HEK293 (cell line): ENCODE measurements around the gene MOK.

Experiments
- CTCF ChIA-PET: fragments of 350-600 bp; formaldehyde crosslinking; extraction: SDS; loops from one replicate; lab custom pipeline; 2021; ENCODE audit warnings: antibody characterized with exemption; lab: Yijun Ruan, JAX
- POLR2A ChIA-PET: fragments of 300-600 bp; formaldehyde crosslinking; extraction: SDS; loops from one replicate; lab custom pipeline; 2020; ENCODE audit warnings: antibody characterized with exemption, inconsistent platforms; lab: Yijun Ruan, JAX
- H3K27ac ChIP-seq: fragments of 200-500 bp; sonication (Bioruptor generic); 2 replicates; pipeline ENCODE4 v1.5.1; 2014; ENCODE audit warnings: low read depth, low read length, control low read depth, inconsistent platforms; ENCODE audit errors: extremely low read depth
- H3K36me3 ChIP-seq, 2 experiments: fragments of 200-500 bp in 1 of 2; sonication (Bioruptor generic) in 1 of 2; 1 replicate in 1 of 2; 2 replicates in 1 of 2; pipeline ENCODE4 v1.5.1; 2014 to 2017; ENCODE audit warnings: inconsistent platforms in 2 of 2, low read length in 2 of 2; ENCODE audit not compliant: control insufficient read depth in 2 of 2, insufficient read depth in 1 of 2
- H3K4me1 ChIP-seq: fragments of 200-500 bp; sonication (Bioruptor generic); 2 replicates; pipeline ENCODE4 v1.5.1; 2014; ENCODE audit warnings: mild to moderate bottlenecking, low read length, inconsistent platforms; ENCODE audit not compliant: control insufficient read depth, insufficient read depth
- H3K4me3 ChIP-seq: 2 replicates; pipeline ENCODE4 v1.5.1; 2011; ENCODE audit warnings: low read depth, mild to moderate bottlenecking, control low read depth, low read length, moderate library complexity
- H3K9me3 ChIP-seq: fragments of 200-500 bp; sonication (Bioruptor generic); 2 replicates; pipeline ENCODE4 v1.5.1; 2014; ENCODE audit warnings: low read depth, low read length, inconsistent platforms; ENCODE audit not compliant: control insufficient read depth, insufficient read depth
- BCL11B ChIP-seq: fragments of 450-650 bp; formaldehyde crosslinking; IDR thresholded peaks from 2 replicates; pipeline ENCODE4 v1.5.1; 2016; ENCODE audit warnings: low read depth, missing biosample characterization, missing genetic modification characterization
- KLF16 ChIP-seq: fragments of 450-650 bp; formaldehyde crosslinking; IDR thresholded peaks from 2 replicates; pipeline ENCODE4 v1.5.1; 2017; ENCODE audit warnings: missing biosample characterization, missing genetic modification characterization
- WT1 ChIP-seq: fragments of 450-650 bp; formaldehyde crosslinking; IDR thresholded peaks from 2 replicates; pipeline ENCODE4 v1.5.1; 2016; ENCODE audit warnings: missing biosample characterization, missing genetic modification characterization
- ZBTB1 ChIP-seq: fragments of 450-650 bp; formaldehyde crosslinking; IDR thresholded peaks from 2 replicates; pipeline ENCODE4 v1.5.1; 2016; ENCODE audit warnings: missing biosample characterization, missing genetic modification characterization
- ZFP3 ChIP-seq: fragments of 450-650 bp; formaldehyde crosslinking; IDR thresholded peaks from 2 replicates; pipeline ENCODE4 v1.5.1; 2016; ENCODE audit warnings: low read depth, missing biosample characterization, missing genetic modification characterization
- ZNF132 ChIP-seq: fragments of 450-650 bp; formaldehyde crosslinking; IDR thresholded peaks from 2 replicates; pipeline ENCODE4 v1.5.1; 2017; ENCODE audit warnings: missing biosample characterization, missing genetic modification characterization, borderline replicate concordance
- ZNF274 ChIP-seq, 2 experiments: fragments of 200-500 bp in 1 of 2; fragments of 450-650 bp in 1 of 2; sonication (Bioruptor generic) in 1 of 2; formaldehyde crosslinking in 1 of 2; IDR thresholded peaks; 2 replicates each; pipeline versions ENCODE4 v1.5.1 to v1.6.1; 2014 to 2016; ENCODE audit warnings: borderline replicate concordance in 1 of 2, inconsistent platforms in 1 of 2, low read length in 1 of 2, missing biosample characterization in 1 of 2, missing genetic modification characterization in 1 of 2
- ZNF324 ChIP-seq: fragments of 450-650 bp; formaldehyde crosslinking; IDR thresholded peaks from 2 replicates; pipeline ENCODE4 v1.5.1; 2016; ENCODE audit warnings: missing biosample characterization, missing genetic modification characterization
- ZNF404 ChIP-seq: fragments of 450-650 bp; formaldehyde crosslinking; IDR thresholded peaks from 2 replicates; pipeline ENCODE4 v1.5.1; 2017; ENCODE audit warnings: missing biosample characterization, missing genetic modification characterization
- ZNF510 ChIP-seq: fragments of 450-650 bp; formaldehyde crosslinking; IDR thresholded peaks from 2 replicates; pipeline ENCODE4 v1.5.1; 2018; ENCODE audit warnings: mild to moderate bottlenecking, missing genetic modification characterization, missing biosample characterization; ENCODE audit not compliant: insufficient replicate concordance
- ZNF521 ChIP-seq: fragments of 450-650 bp; formaldehyde crosslinking; IDR thresholded peaks from 2 replicates; pipeline ENCODE4 v1.5.1; 2017; ENCODE audit warnings: missing biosample characterization, mild to moderate bottlenecking, missing genetic modification characterization
- ZSCAN23 ChIP-seq: fragments of 450-650 bp; formaldehyde crosslinking; IDR thresholded peaks from 2 replicates; pipeline ENCODE4 v1.5.1; 2016; ENCODE audit warnings: missing biosample characterization, missing genetic modification characterization
- ZSCAN30 ChIP-seq: fragments of 450-650 bp; IDR thresholded peaks from 2 replicates; pipeline ENCODE4 v1.5.1; 2018; ENCODE audit warnings: missing biosample characterization, mild to moderate bottlenecking, missing genetic modification characterization, moderate library complexity
- TF ChIP-seq, protein P1 (sequence below): fragments of 450-650 bp; formaldehyde crosslinking; IDR thresholded peaks from 2 replicates; pipeline ENCODE4 v1.5.1; 2016; ENCODE audit warnings: missing biosample characterization, missing genetic modification characterization, low read depth
- TF ChIP-seq, protein P2 (sequence below): fragments of 450-650 bp; formaldehyde crosslinking; IDR thresholded peaks from 2 replicates; pipeline ENCODE4 v1.5.1; 2016; ENCODE audit warnings: missing biosample characterization, missing genetic modification characterization, borderline replicate concordance
- TF ChIP-seq, protein P3 (sequence below): sonication (generic); formaldehyde crosslinking; IDR thresholded peaks from 2 replicates; pipeline ENCODE4 v1.8.1; 2022; ENCODE audit warnings: mild to moderate bottlenecking, moderate library complexity, missing genetic modification reagents
- TF ChIP-seq, protein P4 (sequence below): fragments of 450-650 bp; formaldehyde crosslinking; IDR thresholded peaks from 2 replicates; pipeline ENCODE4 v1.5.1; 2016; ENCODE audit warnings: missing biosample characterization, missing genetic modification characterization, low read depth

The MOK gene

DNA sequence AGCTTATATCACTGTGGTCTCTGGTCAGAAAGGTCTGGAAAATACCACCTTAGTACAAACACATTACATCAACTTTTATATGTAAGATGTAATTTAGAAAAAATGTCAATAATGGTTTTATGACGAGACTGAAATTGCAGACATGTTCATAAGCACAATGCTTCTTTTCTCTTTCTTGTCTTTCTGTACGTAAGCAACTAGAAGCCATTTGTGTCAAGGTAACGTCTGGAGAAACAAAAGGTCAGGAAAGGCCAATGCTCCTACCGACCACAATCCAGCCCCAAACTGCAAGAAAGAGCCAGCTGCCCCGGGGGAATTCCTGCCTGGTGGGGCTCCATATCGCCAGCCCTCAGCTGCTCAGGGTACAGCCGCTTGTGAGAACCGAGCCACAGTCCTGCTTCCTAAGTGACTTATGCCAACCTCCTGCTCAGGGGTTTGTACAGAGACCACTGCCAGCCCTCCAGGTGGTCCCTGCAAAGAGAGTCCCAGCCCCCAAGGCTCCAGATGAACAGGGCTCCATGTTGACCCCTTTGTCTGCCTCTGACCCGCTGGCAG, 20.9 kb upstream of the MOK start:
- Histone ChIP-seq H3K27ac (no peak overlapping the region), H3K36me3 (peaks cover 14 to 29% of the 10 kb centered on the region in 2 experiments; a peak in 2 of 3 replicates), H3K9me3 (no peaks in the 10 kb centered on the region), H3K4me3 (no peak overlapping the region), H3K4me1 (no peaks in the 10 kb centered on the region; the same call in 1 of the 2 replicates)
- ChIA-PET POLR2A (no interaction called here), CTCF (interaction anchor here (0.7 kb wide), 1 partner anchor 354 kb away, joined by 3 read pairs; no protein-coding TSS in a partner anchor)
- TF ChIP-seq, protein P1, sequence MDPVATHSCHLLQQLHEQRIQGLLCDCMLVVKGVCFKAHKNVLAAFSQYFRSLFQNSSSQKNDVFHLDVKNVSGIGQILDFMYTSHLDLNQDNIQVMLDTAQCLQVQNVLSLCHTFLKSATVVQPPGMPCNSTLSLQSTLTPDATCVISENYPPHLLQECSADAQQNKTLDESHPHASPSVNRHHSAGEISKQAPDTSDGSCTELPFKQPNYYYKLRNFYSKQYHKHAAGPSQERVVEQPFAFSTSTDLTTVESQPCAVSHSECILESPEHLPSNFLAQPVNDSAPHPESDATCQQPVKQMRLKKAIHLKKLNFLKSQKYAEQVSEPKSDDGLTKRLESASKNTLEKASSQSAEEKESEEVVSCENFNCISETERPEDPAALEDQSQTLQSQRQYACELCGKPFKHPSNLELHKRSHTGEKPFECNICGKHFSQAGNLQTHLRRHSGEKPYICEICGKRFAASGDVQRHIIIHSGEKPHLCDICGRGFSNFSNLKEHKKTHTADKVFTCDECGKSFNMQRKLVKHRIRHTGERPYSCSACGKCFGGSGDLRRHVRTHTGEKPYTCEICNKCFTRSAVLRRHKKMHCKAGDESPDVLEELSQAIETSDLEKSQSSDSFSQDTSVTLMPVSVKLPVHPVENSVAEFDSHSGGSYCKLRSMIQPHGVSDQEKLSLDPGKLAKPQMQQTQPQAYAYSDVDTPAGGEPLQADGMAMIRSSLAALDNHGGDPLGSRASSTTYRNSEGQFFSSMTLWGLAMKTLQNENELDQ, result no peak
- TF ChIP-seq ZNF521 (tag by site-specific recombination) (no peak), ZNF324 (no peak), KLF16 (tag by site-specific recombination) (no peak), ZNF510 (tag by site-specific recombination) (no peak), WT1 (no peak), BCL11B (tag by site-specific recombination) (no peak), ZFP3 (tag by site-specific recombination) (no peak), ZNF132 (no peak), ZNF274 (IDR thresholded peaks at IDR 0.05; ENCODE audit: low read length) (no peak), ZNF274 (tag by site-specific recombination; IDR thresholded peaks at IDR 0.05; ENCODE audit: borderline replicate concordance) (no peak), ZBTB1 (tag by site-specific recombination) (no peak), ZNF404 (tag by site-specific recombination) (no peak), ZSCAN30 (tag by site-specific recombination) (no peak), ZSCAN23 (tag by site-specific recombination) (no peak)
- TF ChIP-seq, protein P2, sequence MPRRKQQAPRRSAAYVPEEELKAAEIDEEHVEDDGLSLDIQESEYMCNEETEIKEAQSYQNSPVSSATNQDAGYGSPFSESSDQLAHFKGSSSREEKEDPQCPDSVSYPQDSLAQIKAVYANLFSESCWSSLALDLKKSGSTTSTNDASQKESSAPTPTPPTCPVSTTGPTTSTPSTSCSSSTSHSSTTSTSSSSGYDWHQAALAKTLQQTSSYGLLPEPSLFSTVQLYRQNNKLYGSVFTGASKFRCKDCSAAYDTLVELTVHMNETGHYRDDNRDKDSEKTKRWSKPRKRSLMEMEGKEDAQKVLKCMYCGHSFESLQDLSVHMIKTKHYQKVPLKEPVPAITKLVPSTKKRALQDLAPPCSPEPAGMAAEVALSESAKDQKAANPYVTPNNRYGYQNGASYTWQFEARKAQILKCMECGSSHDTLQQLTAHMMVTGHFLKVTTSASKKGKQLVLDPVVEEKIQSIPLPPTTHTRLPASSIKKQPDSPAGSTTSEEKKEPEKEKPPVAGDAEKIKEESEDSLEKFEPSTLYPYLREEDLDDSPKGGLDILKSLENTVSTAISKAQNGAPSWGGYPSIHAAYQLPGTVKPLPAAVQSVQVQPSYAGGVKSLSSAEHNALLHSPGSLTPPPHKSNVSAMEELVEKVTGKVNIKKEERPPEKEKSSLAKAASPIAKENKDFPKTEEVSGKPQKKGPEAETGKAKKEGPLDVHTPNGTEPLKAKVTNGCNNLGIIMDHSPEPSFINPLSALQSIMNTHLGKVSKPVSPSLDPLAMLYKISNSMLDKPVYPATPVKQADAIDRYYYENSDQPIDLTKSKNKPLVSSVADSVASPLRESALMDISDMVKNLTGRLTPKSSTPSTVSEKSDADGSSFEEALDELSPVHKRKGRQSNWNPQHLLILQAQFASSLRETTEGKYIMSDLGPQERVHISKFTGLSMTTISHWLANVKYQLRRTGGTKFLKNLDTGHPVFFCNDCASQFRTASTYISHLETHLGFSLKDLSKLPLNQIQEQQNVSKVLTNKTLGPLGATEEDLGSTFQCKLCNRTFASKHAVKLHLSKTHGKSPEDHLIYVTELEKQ (tag by site-specific recombination), result no peak
- TF ChIP-seq, protein P3, sequence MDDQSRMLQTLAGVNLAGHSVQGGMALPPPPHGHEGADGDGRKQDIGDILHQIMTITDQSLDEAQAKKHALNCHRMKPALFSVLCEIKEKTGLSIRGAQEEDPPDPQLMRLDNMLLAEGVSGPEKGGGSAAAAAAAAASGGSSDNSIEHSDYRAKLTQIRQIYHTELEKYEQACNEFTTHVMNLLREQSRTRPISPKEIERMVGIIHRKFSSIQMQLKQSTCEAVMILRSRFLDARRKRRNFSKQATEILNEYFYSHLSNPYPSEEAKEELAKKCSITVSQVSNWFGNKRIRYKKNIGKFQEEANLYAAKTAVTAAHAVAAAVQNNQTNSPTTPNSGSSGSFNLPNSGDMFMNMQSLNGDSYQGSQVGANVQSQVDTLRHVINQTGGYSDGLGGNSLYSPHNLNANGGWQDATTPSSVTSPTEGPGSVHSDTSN (CRISPR knock-in tag), result no peak
- TF ChIP-seq, protein P4, sequence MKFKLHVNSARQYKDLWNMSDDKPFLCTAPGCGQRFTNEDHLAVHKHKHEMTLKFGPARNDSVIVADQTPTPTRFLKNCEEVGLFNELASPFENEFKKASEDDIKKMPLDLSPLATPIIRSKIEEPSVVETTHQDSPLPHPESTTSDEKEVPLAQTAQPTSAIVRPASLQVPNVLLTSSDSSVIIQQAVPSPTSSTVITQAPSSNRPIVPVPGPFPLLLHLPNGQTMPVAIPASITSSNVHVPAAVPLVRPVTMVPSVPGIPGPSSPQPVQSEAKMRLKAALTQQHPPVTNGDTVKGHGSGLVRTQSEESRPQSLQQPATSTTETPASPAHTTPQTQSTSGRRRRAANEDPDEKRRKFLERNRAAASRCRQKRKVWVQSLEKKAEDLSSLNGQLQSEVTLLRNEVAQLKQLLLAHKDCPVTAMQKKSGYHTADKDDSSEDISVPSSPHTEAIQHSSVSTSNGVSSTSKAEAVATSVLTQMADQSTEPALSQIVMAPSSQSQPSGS (tag by site-specific recombination), result no peak
